Measurements from ENCODE around the gene NKPD1. TPM values are rescaled to one million over a fixed set of nuclear protein-coding genes. Genes with fewer than 3 reads are reported as not detected.

The NKPD1 gene
- total RNA-seq, 1 experiment from 2014 or later, result 0.64 TPM

- Mint-ChIP-seq H3K27ac (ENCODE audit: unreplicated experiment) (peak within 1 kb of the TSS; percentile 90), H3K4me3 (ENCODE audit: low read depth, unreplicated experiment) (peak within 1 kb of the TSS; percentile 79), H3K36me3 (ENCODE audit: insufficient read depth, unreplicated experiment) (peaks cover 44% of the 10 kb centered on the region), H3K9me3 (ENCODE audit: low read depth, unreplicated experiment) (no peaks in the 10 kb centered on the region), H3K27me3 (ENCODE audit: unreplicated experiment) (no peaks in the 10 kb centered on the region), H3K4me1 (ENCODE audit: low read depth, unreplicated experiment) (peaks cover 5% of the 10 kb centered on the region)
- BruUV-seq (replicated peaks), result TSS peak; percentile 92
- TF ChIP-seq, protein P1, sequence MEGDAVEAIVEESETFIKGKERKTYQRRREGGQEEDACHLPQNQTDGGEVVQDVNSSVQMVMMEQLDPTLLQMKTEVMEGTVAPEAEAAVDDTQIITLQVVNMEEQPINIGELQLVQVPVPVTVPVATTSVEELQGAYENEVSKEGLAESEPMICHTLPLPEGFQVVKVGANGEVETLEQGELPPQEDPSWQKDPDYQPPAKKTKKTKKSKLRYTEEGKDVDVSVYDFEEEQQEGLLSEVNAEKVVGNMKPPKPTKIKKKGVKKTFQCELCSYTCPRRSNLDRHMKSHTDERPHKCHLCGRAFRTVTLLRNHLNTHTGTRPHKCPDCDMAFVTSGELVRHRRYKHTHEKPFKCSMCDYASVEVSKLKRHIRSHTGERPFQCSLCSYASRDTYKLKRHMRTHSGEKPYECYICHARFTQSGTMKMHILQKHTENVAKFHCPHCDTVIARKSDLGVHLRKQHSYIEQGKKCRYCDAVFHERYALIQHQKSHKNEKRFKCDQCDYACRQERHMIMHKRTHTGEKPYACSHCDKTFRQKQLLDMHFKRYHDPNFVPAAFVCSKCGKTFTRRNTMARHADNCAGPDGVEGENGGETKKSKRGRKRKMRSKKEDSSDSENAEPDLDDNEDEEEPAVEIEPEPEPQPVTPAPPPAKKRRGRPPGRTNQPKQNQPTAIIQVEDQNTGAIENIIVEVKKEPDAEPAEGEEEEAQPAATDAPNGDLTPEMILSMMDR (IDR thresholded peaks at IDR 0.05; ENCODE audit: unreplicated experiment), result no peak
- no peak for DNase-seq
- CTCF ChIA-PET, result interaction anchor here (0.6 to 2.3 kb wide), 18 partner anchors 9 to 261 kb away, joined by 3 to 13 read pairs (median 4); no protein-coding TSS in a partner anchor
- intact Hi-C loops (cut with micrococcal nuclease; ENCODE audit: unreplicated experiment), result no loop called here
Measured at GRCh38 chr19:45177817-45178261, 17.1 kb upstream of the NKPD1 start, which contains the start of gene TRAPPC6A. Gene TRAPPC6A, minus strand, starts transcription at chr19:45178237. Its CDS starts 19 bp downstream, at chr19:45178218.

- Mint-ChIP-seq H3K27me3 (ENCODE audit: unreplicated experiment) (no peaks in the 10 kb centered on the region), H3K4me1 (ENCODE audit: low read depth, unreplicated experiment) (no peaks in the 10 kb centered on the region)
Measured at GRCh38 chr19:45175515-45176345, 14.9 kb upstream of the NKPD1 start.

DNA sequence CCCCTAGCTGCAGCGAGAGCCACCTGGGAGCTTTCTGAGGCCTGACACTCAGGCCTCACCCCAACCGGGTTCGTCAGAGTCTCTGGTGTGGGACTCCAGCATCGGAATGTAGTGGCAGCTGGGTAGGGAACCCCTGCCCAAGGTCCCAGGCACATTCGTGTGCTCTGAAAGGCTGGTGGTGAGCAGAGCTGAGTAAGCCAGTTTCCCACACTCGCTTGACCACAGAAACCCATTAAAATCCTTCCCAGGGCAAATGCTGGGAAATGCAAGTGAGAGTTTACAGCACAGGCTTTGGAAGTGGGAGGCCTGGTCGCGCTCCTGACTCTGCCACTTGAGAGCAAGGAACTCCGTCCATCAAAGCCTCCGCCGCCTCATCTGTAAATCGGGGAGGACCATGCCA is 13.0 kb upstream of the NKPD1 start:
- CTCF ChIA-PET, result interaction anchor here (0.7 kb wide), 1 partner anchor 9 kb away, joined by 3 read pairs; no protein-coding TSS in a partner anchor
- TF ChIP-seq, protein P1 (IDR thresholded peaks at IDR 0.05; ENCODE audit: unreplicated experiment), result no peak
- no peaks in the 10 kb centered on the region for H3K27me3 Mint-ChIP-seq (ENCODE audit: unreplicated experiment)
- H3K27ac Mint-ChIP-seq (ENCODE audit: unreplicated experiment), result no peak overlapping the region
- intact Hi-C loops (cut with micrococcal nuclease; ENCODE audit: unreplicated experiment), result no loop called here
- no peak for DNase-seq
- no peaks in the 10 kb centered on the region for H3K4me1 Mint-ChIP-seq (ENCODE audit: low read depth, unreplicated experiment)
- no peaks in the 10 kb centered on the region for H3K9me3 Mint-ChIP-seq (ENCODE audit: low read depth, unreplicated experiment)
- peaks cover 16% of the 10 kb centered on the region for H3K36me3 Mint-ChIP-seq (ENCODE audit: insufficient read depth, unreplicated experiment)
- H3K4me3 Mint-ChIP-seq (ENCODE audit: low read depth, unreplicated experiment), result no peak overlapping the region
- no TSS peak for BruUV-seq (replicated peaks)

More at GRCh38 chr19:45175515-45176345, 14.9 kb upstream of the NKPD1 start:
- intact Hi-C loops (cut with micrococcal nuclease; ENCODE audit: unreplicated experiment), result no loop called here
- CTCF ChIA-PET, result no interaction called here
- DNase-seq, result no peak
- no TSS peak for BruUV-seq (replicated peaks)
- H3K9me3 Mint-ChIP-seq (ENCODE audit: low read depth, unreplicated experiment), result no peaks in the 10 kb centered on the region
- H3K36me3 Mint-ChIP-seq (ENCODE audit: insufficient read depth, unreplicated experiment), result peaks cover 33% of the 10 kb centered on the region
- no peak overlapping the region for H3K4me3 Mint-ChIP-seq (ENCODE audit: low read depth, unreplicated experiment)
- TF ChIP-seq, protein P1 (IDR thresholded peaks at IDR 0.05; ENCODE audit: unreplicated experiment), result no peak
- H3K27ac Mint-ChIP-seq (ENCODE audit: unreplicated experiment), result no peak overlapping the region

DNA sequence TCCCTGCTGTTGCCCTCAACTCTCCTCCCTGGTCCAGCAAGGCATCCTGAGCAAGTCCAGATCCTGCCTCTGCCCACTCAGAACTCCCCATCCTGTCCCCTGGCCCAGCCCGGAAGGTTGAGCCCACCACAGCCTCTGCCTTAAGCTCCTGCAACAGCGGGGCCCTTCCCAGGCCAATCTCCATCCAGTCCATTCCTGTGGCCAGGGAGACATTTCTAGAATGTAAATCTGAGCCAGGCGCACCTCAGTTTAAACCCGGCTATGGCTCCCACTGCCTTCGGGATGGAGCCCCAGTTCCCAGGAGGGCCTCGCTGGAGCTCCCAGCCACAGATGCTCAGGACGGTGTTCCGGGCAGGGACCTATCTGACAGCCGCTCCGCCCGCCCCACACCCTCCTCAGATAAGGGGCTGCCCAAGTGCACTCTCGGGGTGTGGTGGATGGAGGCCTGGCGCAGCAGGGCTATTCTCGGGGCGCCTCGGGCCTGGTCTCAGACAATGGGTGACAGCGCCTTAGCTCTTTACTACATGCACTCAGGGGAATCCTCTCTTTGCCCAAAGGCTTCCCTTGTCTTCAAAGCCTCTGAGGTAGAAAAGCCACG is 11.9 kb upstream of the NKPD1 start:
- H3K36me3 Mint-ChIP-seq (ENCODE audit: insufficient read depth, unreplicated experiment), result peaks cover 11% of the 10 kb centered on the region
- CTCF ChIA-PET, result no interaction called here
- H3K27ac Mint-ChIP-seq (ENCODE audit: unreplicated experiment), result no peak overlapping the region
- H3K4me1 Mint-ChIP-seq (ENCODE audit: low read depth, unreplicated experiment), result no peaks in the 10 kb centered on the region
- DNase-seq, result no peak
- no peaks in the 10 kb centered on the region for H3K9me3 Mint-ChIP-seq (ENCODE audit: low read depth, unreplicated experiment)
- intact Hi-C loops (cut with micrococcal nuclease; ENCODE audit: unreplicated experiment), result no loop called here
- BruUV-seq (replicated peaks), result no TSS peak
- H3K27me3 Mint-ChIP-seq (ENCODE audit: unreplicated experiment), result no peaks in the 10 kb centered on the region
- H3K4me3 Mint-ChIP-seq (ENCODE audit: low read depth, unreplicated experiment), result no peak overlapping the region
- TF ChIP-seq, protein P1 (IDR thresholded peaks at IDR 0.05; ENCODE audit: unreplicated experiment), result no peak

Measured in Calu3 (cell line).